GM19372 (cell line): ENCODE results near the gene MATN4.
"Not testable (repeated sequence)": the region's sequence is repeated elsewhere in the genome, so short reads cannot be mapped to it uniquely, and the experiment has no call there.

ENCODE experiments used
- ATAC-seq: cut with Tn5 transposase; IDR thresholded peaks from one replicate; pipeline ENCODE4 v1.9.1; 2021; ENCODE audit warnings: mild to moderate bottlenecking, low read depth, moderate library complexity; ENCODE audit not compliant: unreplicated experiment

The MATN4 gene, protein sequence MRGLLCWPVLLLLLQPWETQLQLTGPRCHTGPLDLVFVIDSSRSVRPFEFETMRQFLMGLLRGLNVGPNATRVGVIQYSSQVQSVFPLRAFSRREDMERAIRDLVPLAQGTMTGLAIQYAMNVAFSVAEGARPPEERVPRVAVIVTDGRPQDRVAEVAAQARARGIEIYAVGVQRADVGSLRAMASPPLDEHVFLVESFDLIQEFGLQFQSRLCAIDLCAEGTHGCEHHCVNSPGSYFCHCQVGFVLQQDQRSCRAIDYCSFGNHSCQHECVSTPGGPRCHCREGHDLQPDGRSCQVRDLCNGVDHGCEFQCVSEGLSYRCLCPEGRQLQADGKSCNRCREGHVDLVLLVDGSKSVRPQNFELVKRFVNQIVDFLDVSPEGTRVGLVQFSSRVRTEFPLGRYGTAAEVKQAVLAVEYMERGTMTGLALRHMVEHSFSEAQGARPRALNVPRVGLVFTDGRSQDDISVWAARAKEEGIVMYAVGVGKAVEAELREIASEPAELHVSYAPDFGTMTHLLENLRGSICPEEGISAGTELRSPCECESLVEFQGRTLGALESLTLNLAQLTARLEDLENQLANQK

DNA sequence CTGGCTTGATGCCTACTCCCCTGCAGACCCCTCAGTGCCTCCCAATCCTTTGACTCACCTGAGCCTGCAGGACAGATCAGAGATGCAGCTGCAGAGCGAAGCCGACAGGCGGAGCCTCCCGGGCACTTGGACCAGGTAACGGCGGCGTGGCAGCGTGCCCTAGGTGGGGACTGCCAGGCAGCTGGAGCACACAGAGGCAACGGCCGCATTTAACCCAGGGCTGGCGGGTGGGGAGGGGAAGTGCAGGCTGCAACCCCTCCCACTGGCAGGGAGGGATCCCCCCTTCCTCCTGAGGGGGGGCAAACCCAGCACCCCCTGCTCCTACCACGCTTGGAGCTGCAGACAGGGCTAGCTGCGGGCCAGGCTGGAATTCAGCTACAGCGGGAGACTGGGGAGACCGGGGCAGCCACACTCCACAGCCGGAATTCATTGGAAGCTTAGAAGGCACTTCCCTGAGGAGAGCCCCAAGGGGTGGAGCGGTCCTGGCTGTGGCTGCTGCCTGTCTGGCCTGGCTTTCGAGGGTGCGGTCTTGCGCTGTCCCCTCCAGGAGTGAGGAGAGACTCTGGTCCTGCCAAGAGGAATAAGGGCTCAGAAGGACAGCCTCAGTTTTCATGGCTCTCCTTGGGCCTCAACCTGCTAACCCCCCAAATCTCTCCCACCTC lies at the start of gene MATN4:
Gene MATN4 (minus strand): TSS at position 183 of the 662 bp plus-strand sequence. CDS start 2,717 bp downstream, outside the sequence.
- no peak for ATAC-seq

- ATAC-seq, result no peak
Measured at GRCh38 chr20:45355209-45356084, 47.3 kb upstream of the MATN4 start.

- ATAC-seq, result no peak
Measured at GRCh38 chr20:45354423-45355208, 46.5 kb upstream of the MATN4 start.

GRCh38 chr20:45353746-45354145 lies 45.6 kb upstream of the MATN4 start:
- ATAC-seq, result no peak

DNA sequence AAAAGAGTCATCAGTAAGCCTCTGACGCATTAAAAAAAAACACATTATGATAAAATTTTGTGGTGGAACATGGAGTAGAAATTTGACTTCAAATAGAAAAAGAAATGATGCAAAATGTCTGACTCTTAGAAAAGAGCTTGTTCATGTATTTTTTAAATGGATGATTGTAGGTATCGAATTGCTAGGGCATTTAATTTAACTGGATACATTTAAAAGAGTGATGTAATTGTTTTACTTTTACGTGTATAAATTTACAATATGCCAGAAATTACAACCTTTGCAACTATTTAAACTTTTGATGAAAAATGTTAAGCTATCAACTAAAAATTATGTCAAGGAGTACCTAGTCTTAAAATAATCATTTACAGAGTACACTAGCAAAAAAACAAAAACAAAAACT lies 44.6 kb upstream of the MATN4 start:
- ATAC-seq, result no peak

DNA sequence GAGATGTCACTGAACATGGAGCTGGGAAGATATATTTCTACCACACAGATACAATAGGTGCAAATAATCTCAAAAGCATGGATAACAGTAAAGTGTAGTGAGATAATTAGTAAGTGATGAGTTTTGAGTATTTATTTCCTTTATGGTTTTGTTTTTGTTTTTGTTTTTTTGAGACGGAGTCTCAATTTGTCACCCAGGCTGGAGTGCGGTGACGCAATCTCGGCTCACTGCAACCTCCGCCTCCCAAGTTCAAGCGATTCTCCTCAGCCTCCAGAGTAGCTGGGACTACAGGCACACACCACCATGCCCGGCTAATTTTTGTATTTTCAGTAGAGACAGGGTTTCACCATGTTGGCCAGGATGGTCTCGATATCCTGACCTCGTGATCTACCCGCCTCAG lies 42.7 kb upstream of the MATN4 start:
- ATAC-seq, result not testable (repeated sequence)

DNA sequence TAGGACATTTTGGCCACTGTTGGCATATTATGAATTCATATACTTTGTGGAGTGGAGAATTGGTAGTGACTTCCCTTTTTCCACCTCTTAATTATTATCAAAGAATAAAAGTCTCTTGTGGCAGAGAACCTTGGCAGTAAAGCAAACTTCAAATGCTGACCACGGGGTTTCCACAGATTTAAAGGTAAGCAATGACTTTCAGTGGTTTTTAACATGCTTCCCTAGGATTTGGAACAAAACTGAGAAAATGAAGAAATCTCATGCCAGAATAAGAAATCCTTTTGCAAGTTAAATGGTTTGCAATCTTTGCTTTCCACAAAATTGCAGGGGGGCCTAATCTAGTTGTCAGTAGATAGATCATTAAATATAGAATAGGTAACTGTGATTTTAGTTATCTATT lies 42.1 kb upstream of the MATN4 start:
- ATAC-seq, result no peak

- ATAC-seq, result no peak
Measured at GRCh38 chr20:45347936-45348778, 40.1 kb upstream of the MATN4 start, which contains the start of gene SDC4. TSS of gene SDC4 (minus strand) at chr20:45348424. CDS start at chr20:45348384, 40 bp downstream.

GRCh38 chr20:45347297-45347935 lies 39.3 kb upstream of the MATN4 start:
- ATAC-seq, result no peak

- ATAC-seq, result no peak
Measured at GRCh38 chr20:45346851-45347250, 38.8 kb upstream of the MATN4 start.

DNA sequence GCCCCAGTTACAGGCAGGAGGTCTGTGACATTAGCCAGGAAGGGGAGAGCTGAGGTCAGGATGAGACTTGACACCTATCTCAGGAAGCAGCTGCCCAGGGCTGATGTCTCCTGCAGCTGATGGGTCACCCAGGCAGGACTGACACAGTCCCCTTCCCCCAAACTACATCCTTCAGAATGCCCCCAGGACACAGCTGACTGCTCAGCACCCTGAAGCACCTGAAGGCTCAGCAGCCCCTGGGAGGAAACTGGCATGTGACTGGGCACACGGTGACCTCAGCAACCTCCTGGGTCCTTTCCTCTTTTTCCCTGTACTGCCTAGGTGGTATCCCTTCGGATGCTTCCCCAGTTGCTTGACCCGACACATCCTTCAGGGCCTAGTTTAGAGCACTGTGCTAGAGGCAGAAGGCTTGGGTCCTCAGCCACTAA lies 38.2 kb upstream of the MATN4 start:
- ATAC-seq, result no peak

- ATAC-seq, result no peak
Measured at GRCh38 chr20:45345104-45345936, 37.2 kb upstream of the MATN4 start.

- ATAC-seq, result no peak
Measured at GRCh38 chr20:45344168-45344860, 36.2 kb upstream of the MATN4 start.

DNA sequence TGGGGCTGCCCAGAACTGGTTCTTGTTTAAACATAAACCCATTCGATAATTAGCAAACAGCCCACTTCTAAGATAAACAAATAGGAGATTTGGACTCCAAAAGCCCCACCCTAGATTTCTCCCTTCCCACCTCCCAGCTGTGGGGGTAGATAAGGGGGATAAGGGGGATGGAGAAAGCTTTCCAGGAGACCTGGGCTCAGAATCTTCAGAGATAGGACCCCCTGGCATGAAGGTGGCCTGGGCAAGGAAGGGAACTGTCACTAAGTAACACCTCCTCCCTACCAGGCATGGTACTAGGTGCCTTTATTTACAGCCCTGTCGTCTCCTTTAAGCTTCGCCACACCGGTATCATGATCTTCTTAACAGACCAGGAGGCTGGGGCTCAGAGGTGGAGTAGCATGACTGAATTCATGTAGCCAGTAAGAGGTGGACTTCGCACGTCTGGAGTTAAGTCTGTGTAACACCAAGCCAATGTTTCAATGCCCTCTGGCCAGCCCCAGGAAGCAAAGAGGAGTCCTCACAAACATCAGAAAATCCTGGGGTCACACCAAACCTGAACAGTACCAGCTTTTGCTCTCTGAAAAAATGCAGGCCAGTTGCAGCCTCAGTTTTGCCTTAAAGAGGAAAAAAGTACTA lies 35.6 kb upstream of the MATN4 start:
- ATAC-seq, result no peak

DNA sequence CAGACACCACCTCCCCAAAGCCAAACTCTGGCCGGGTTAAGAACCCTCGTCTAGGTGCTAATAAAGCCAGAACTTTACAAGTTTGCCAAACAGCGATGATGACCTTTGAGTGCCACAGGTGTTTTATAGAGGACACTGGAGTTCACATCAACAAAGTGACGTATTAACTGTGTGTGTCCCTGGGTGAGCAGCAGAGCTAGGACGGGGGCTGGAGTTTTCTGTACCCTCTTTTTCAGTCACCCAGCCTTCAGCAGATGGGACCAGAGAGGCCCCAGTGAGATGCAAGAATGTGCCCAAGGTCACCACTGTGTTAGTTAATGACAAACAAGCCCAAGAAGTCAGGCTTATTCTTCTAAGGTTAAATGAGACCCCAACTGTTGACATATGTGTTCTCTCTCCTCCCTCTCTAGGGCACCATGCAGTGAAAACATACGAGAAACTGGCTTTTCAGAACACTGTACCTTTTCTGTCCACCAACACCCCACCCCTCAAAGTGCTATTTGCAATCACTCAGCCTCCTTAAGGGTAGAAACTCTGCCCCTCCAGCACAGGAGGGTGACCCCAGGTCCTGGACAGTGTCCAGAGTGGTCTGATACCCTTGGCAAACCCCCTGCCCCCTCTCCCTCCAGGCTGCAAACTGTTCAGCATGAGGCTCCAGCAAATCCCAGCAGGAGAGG lies 34.9 kb upstream of the MATN4 start:
- ATAC-seq, result no peak
